SIG-M5 treated with dmso at 0.1 percent for 504 hours (cell line): ENCODE data around the gene RBM48.
"Not testable (repeated sequence)": the region's sequence is repeated elsewhere in the genome, so short reads cannot be mapped to it uniquely, and the experiment has no call there.

Experiments used
- DNase-seq: peaks from one replicate; lab custom pipeline; 2025; ENCODE audit not compliant: unreplicated experiment; lab: John Stamatoyannopoulos, UW

The RBM48 gene

DNA sequence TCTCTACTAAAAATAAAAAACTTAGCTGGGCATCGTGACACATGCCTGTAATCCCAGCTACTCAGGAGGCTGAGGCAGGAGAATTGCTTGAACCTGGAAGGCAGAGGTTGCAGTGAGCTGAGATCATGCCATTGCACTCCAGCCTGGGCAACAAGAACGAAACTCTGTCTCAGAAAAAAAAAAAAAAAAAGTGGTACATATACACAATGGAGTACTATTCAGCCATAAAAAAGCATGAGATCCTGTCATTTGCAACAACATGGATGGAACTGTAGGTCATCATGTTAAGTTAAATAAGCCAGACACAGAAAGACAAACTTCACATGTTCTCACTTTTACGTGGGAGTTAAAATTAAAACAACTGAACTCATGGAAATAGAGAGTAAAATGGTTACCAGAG, 14.9 kb downstream of the RBM48 start:
- not testable (repeated sequence) for DNase-seq

DNA sequence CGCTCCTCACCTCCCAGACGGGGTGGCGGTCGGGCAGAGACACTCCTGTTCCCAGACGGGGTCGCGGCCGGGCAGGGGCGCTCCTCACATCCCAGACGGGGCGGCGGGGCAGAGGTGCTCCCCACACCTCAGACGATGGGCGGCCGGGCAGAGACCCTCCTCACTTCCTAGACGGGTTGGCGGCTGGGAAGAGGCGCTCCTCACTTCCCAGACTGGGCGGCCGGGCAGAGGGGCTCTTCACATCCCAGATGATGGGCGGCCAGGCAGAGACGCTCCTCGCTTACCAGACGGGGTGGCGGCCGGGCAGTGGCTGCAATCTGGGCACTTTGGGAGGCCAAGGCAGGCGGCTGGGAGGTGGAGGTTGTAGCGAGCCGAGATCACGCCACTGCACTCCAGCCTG, 16.5 kb downstream of the RBM48 start:
- not testable (repeated sequence) for DNase-seq

DNA sequence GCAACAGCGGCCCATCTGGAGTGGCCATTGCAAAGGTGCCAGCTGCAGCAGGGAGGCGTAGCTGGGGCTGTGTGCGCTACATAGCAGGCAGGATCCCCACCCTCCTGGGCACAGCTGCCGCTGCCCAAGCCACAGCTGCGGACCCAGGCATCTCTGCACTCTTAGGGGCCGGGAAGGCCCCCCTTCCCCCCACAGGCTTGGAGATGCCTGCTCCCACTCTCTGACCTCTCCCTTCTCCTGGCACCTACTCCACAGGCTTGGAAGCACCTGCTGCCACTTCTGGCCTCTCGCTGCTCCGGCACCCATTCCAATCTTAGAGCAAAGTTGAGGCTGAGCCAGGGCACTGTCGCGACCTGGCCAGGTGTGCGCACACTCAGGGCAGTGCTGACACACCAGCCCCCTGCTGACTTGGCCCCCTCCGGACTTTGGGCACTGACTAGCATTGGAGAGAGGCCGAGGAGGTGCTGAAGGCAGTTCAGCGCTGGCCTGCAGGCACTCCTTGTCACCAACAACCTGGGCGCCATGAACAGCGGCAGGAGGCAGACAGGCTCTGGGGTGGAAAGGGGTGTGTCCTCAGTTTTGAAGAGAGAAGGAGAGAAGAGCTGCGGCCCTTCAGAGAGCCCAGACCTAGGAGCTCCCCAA, 18.4 kb downstream of the RBM48 start:
- no peak for DNase-seq

DNA sequence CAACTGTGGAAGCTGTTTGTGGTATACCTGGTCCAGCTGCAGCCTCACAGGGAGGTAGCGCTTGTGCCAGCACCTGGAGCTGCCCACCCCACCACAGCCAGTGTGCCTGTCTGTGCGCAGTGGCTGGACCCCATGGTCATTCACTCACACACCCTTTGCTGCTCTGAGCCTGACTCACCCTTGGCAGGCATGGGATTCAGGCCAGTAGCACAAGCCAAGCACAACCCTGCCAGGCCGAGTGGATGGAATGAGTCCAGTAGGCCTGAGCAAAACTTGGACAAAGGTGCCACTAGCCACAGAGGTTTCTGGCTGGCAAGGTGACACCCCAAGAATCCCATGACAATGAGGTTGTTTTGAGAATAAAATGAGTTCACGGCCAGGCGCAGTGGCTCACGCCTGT, 19.0 kb downstream of the RBM48 start:
- no peak for DNase-seq

DNA sequence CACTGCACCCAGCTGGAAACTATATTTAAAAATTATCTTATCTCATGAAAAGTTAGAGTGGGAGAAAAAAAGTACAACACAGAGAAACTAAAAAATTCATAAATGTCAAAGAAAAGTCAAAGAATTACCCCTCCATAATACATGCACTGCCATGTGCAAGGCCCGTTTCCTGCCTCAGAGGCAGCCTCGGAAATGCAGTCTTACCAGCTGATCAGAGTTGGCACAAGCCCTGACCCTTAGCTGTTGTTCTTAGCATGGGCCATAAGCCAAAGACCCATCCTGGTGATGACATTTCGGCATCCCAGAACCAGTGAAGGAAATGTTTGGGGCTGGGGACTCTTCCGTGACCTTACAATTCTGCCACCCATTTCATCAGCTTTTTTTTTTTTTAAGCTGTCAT, 21.6 kb downstream of the RBM48 start:
- DNase-seq: no peak

DNA sequence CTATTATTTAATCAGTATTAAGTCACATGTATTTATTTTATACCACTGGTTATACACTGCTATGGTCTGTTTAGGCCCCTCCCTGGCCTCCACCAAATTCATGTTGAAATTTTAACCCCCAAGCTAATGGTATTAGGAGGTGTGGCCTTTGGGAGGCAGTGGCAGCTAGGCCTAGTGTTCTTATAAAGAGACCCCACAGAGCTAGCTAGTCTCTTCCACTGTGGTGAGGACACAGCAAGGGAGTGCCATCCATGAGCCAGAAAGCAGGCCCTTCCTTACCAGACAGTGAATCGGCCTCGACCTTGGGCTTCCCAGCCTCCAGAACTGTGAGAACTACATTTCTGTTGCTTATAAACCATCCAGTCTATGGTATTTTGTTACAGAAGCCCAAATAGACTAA, 28.7 kb downstream of the RBM48 start:
- no peak for DNase-seq

DNA sequence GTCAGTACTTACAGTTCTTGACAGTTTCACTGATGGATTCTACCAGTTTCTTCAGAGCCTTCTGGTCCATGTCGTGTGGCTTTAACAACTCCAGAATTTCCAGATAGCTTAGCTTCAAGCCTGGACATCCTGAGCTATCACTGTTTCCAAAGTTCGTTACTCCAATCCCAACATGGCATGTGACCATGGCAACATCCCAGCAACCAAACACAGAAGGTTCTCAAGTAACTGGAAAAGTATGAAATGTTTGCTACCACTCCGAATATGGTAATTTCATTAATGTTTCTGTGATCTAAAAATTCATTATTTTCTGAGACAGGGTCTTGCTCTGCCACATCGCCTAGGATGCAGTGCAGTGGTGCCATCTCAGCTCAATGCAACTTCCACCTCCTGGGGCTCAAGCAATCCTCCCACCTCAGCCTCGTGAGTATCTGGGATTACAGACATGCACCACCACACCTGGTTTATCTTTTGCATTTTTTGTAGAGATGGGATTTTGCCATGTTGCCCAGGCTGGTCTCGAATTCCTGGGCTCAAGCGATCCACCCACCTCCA, 29.3 kb downstream of the RBM48 start:
- no peak for DNase-seq

DNA sequence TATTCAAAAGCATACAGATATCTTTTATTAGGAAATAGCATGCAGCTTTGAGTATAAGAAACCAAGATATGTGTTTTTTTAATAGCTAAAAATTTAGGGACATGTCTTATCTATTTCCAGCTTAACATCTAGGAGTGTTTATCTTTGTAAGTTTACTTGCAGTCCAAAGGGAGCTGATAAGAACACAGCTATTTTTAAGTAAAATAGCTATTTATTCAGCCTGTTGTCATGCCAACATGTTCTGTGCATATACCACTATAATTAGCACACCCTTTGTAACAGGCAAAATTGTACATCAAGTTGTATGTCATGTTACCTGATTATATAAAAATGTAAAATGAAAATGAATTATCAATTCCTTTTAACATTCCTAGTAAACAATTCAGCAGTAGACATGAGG, 32.0 kb downstream of the RBM48 start:
- DNase-seq: no peak

DNA sequence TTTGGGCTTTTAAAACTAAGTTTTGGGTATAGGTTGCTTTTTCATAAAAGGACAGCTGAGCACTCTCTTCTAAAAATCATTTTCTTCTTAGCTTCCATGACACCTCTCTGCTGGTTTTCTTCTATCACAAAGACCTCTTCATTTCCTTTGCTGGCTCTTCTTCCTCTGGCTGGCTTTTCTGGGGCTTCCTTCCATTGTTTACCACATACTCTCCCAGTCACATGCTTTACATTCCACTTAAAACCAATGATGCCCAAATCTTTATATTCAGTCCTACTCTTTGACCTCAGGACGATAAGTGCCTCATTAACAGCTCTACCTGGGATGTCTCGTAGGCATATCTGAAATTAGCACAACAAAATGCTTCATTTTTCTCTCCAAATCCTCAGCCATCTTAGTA, 34.8 kb downstream of the RBM48 start:
- no peak for DNase-seq

DNA sequence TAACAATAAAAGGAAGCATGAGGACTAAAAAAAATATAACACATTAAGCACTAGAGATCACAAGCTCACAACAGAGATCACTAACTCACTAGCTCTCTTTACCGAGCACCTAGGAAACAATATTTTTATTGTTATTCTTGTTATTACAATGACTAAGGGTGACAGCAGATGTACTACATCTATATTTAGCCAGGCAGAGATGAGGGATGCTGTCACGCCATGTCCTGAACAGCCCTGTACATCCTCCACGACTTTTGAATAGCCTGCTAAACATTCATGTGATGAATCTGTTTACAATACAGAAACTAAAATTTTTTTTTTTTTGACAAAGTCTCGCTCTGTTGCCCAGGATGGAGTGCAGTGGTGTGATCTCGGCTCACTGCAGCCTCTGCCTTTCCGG, 38.9 kb downstream of the RBM48 start:
- no peak for DNase-seq

DNA sequence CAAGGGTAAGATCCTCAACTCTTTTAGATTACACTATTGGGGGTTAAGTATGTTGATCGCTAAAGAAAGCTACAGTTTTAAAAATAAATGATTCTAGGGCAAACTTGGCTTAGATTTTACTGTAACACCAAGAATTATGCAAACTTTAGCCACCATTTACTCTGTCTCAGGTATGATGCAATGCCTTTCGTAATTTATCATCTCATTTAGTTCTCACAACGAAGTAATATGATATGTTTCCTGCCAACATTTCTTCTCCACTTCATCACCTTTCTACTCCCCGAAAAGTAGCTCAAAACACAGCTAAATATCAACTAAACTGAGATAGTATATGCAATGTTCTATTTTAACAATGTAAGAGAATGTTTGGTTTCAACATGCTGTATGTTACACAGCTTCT, 40.5 kb downstream of the RBM48 start:
- peak; percentile 38 for DNase-seq

DNA sequence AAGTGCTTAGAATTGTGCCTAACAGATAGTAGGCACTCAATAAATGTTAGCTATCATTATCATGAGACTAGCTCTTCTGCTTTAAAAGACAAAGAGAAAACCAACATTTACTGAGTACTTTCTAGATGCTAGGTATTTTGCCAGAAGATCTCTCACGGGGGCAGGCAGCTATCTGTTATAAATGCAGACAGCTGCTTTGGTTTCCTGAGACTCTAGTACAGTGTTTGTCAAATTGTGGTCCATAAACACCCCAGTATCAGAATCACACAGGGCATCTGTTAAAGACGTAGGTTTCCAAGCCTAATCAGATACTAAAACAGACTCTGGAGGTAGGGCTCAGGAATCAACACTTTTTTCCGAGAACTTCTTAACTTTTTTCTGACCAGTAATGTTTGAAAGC, 47.7 kb downstream of the RBM48 start:
- DNase-seq: no peak

DNA sequence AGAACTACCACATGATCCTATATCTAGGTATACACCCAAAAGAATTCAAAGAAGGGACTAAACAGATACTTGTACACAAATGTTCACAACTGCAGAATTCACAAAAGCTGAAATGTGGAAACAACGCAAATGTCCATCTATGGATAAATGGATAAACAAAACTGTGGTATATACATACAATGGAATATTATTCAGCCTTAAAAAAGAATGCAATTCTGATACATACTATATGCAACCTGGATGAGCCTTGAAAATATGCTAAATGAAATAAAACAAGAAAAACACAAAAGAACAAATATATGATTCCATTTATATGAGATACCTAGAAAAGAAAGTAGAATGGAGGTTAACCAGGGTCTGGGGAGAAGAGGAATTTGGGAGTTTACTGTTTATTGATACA, 54.4 kb downstream of the RBM48 start:
- no peak for DNase-seq

DNA sequence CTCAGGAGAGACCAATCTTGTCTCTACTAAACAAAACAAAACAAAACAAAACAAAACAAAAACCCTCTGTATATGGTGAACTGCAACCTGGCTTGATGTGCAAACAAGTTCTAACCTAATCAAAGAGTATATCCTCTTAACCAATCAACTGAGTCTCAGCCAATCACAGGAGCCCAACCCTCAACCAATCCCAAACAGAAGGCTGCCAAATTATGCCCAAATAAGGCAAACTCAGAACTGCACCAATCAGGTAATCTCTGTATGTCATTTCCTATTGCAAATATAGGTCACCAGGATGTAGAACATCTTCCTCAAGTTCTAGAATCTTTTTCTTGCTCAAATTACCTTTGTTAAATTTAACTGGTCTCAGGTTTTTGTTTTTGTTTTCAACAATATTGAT, 56.4 kb downstream of the RBM48 start:
- DNase-seq: peak; percentile 13

DNA sequence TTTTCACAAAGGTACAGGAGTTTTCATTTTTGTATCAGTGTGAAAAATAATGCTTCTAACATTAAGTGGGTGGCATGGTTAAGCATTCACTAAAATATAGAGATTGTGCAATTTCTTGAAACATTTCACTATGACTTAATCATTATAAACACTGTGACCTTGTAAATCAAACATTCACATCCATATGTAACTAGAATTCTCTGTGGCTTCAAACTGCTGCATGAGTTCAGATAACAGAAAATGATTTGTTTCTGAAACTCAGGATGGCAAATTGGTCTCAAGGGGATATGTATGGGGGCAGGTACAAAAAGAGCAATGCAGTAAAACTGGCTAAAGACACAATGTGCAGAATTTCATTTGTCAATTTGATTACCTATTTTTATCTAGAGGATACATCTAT, 57.8 kb downstream of the RBM48 start:
- no peak for DNase-seq

DNA sequence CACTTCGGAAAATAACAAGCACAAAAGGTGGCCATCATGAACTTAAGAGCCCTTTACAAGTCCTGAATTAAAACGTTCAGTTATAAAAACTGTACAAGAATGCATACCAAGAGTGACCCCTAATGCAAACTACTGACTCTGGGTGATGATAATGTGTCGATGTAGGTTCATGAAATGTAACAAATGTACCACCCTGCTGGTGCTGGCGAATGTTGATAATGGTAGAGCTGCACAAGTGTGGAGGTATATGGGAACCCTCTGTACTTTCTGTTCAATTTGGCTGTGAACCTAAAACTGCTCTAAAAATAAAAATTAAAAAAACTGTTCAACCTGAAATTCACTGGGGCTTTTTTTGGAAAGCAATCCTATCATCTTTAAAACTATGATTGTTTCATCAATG, 58.2 kb downstream of the RBM48 start:
- no peak for DNase-seq
